Neural progenitor cell (in vitro differentiated cells): ENCODE measurements around the gene TEX14. TPM values are rescaled to one million over a fixed set of nuclear protein-coding genes. Genes with fewer than 3 reads are reported as not detected.
A peak's percentile ranks its signal among the peaks of the same experiment; 100 is the strongest.

Source experiments
- DNase-seq: peaks from one replicate; pipeline ENCODE4 v3.0.0-alpha.2; 2016; ENCODE audit warnings: low spot score
- H2AFZ ChIP-seq: fragments of 200-600 bp; sonication (generic); replicated peaks from 2 replicates; pipeline ENCODE4 v1.6.1; 2016; ENCODE audit warnings: antibody characterized with exemption
- H3F3A ChIP-seq: fragments of 200-600 bp; sonication (generic); 2 replicates; pipeline ENCODE4 v1.6.1; 2016; ENCODE audit warnings: antibody characterized with exemption, low read depth
- H3K27ac ChIP-seq: fragments of 200-600 bp; sonication (generic); 2 replicates; pipeline ENCODE4 v1.5.1; 2016; ENCODE audit warnings: mild to moderate bottlenecking
- H3K27me3 ChIP-seq: fragments of 200-600 bp; sonication (generic); 2 replicates; pipeline ENCODE4 v1.6.1; 2016; ENCODE audit warnings: mild to moderate bottlenecking, moderate library complexity
- H3K36me3 ChIP-seq: fragments of 200-600 bp; sonication (generic); 2 replicates; pipeline ENCODE4 v1.5.1; 2016
- H3K4me1 ChIP-seq: fragments of 200-600 bp; sonication (generic); 2 replicates; pipeline ENCODE4 v1.6.1; 2016; ENCODE audit warnings: mixed run types
- H3K4me2 ChIP-seq: fragments of 200-600 bp; sonication (generic); 2 replicates; pipeline ENCODE4 v1.6.1; 2016
- H3K4me3 ChIP-seq: fragments of 200-600 bp; sonication (generic); 2 replicates; pipeline ENCODE4 v1.5.1; 2016
- H3K79me2 ChIP-seq: fragments of 200-600 bp; sonication (generic); 2 replicates; pipeline ENCODE4 v1.6.1; 2016; ENCODE audit warnings: low read depth
- H3K9ac ChIP-seq: fragments of 200-600 bp; sonication (generic); 2 replicates; pipeline ENCODE4 v1.6.1; 2016
- H3K9me3 ChIP-seq: fragments of 200-600 bp; sonication (generic); 2 replicates; pipeline ENCODE4 v1.5.1; 2016; ENCODE audit warnings: low read depth
- H4K20me1 ChIP-seq: fragments of 200-600 bp; sonication (generic); 2 replicates; pipeline ENCODE4 v1.6.1; 2016; ENCODE audit warnings: low read depth
- H3K27ac Mint-ChIP-seq: 3 replicates; pipeline ENCODE4 v1.8.0; 2021; ENCODE audit warnings: mixed read lengths
- H3K27me3 Mint-ChIP-seq: 2 replicates; pipeline ENCODE4 v1.8.0; 2022; ENCODE audit warnings: low read depth, mild to moderate bottlenecking, inconsistent platforms, moderate library complexity, mixed read lengths; ENCODE audit not compliant: insufficient read depth
- H3K36me3 Mint-ChIP-seq: 3 replicates; pipeline ENCODE4 v1.8.0; 2021; ENCODE audit warnings: mixed read lengths
- H3K4me1 Mint-ChIP-seq: 3 replicates; pipeline ENCODE4 v1.8.0; 2021; ENCODE audit warnings: mixed read lengths
- H3K4me3 Mint-ChIP-seq: 3 replicates; pipeline ENCODE4 v1.8.0; 2021; ENCODE audit warnings: mild to moderate bottlenecking, moderate library complexity, mixed read lengths
- H3K9me3 Mint-ChIP-seq: 3 replicates; pipeline ENCODE4 v1.8.0; 2020; ENCODE audit warnings: mixed read lengths
- CTCF ChIP-seq: fragments of 200-600 bp; sonication (generic); IDR thresholded peaks from 2 replicates; pipeline ENCODE4 v1.5.1; 2017; ENCODE audit warnings: antibody characterized with exemption, mild to moderate bottlenecking
- EZH2 ChIP-seq: fragments of 200-600 bp; sonication (generic); IDR thresholded peaks from 2 replicates; pipeline ENCODE4 v1.6.1; 2017; ENCODE audit warnings: antibody characterized with exemption, mild to moderate bottlenecking, moderate library complexity
- EZH2phosphoT487 ChIP-seq: fragments of 200-600 bp; sonication (generic); IDR thresholded peaks from 2 replicates; pipeline ENCODE4 v1.6.1; 2017; ENCODE audit warnings: antibody characterized with exemption
- total RNA-seq: library from RNA; depleted of rRNA; stranded (reverse); fragments of >200 nt; gene quantifications from 2 replicates; pipeline ENCODE4 v1.2.3, GENCODE V29; 2015; ENCODE audit warnings: low replicate concordance

The TEX14 gene
- total RNA-seq, 1 donor from 2014 or later: 0.09 TPM

- H3K4me1 Mint-ChIP-seq: peaks cover 31% of the 10 kb centered on the region
- H2AFZ ChIP-seq: peak overlapping the region; percentile 97
- H3K27me3 Mint-ChIP-seq: peaks cover 8% of the 10 kb centered on the region
- H3K9me3 Mint-ChIP-seq: no peaks in the 10 kb centered on the region
- peaks cover 1% of the 10 kb centered on the region for H3K36me3 Mint-ChIP-seq
- H4K20me1 ChIP-seq: peaks cover 8% of the 10 kb centered on the region
- H3K27ac Mint-ChIP-seq: peak overlapping the region; percentile 88
- DNase-seq: peak; percentile 100
- no peaks in the 10 kb centered on the region for H3K9me3 ChIP-seq
- no peaks in the 10 kb centered on the region for H3K36me3 ChIP-seq
- H3K4me3 ChIP-seq: peak overlapping the region; percentile 92
- peak overlapping the region; percentile 76 for H3K9ac ChIP-seq
- no peaks in the 10 kb centered on the region for H3K27me3 ChIP-seq
- H3K4me3 Mint-ChIP-seq: peak overlapping the region; percentile 98
- H3K4me1 ChIP-seq: peaks cover 18% of the 10 kb centered on the region
- TF ChIP-seq EZH2phosphoT487 (no peak), CTCF (no peak), EZH2 (no peak)
- H3K27ac ChIP-seq: peak overlapping the region; percentile 84
- H3F3A ChIP-seq: peaks cover 36% of the 10 kb centered on the region
- peaks cover 25% of the 10 kb centered on the region for H3K79me2 ChIP-seq
- H3K4me2 ChIP-seq: peak overlapping the region; percentile 88
These were observed 173.8 kb downstream of the TEX14 start for GRCh38 chr17:58517928-58518609.

GRCh38 chr17:58517378-58517927 lies 174.4 kb downstream of the TEX14 start:
- peaks cover 31% of the 10 kb centered on the region for H3K79me2 ChIP-seq
- H3F3A ChIP-seq: peaks cover 36% of the 10 kb centered on the region
- no peaks in the 10 kb centered on the region for H3K9me3 ChIP-seq
- peak overlapping the region; percentile 72 for H3K27ac Mint-ChIP-seq
- no peaks in the 10 kb centered on the region for H3K36me3 ChIP-seq
- H3K9me3 Mint-ChIP-seq: no peaks in the 10 kb centered on the region
- H2AFZ ChIP-seq: peak overlapping the region; percentile 18
- peak overlapping the region; percentile 98 for H3K4me3 Mint-ChIP-seq
- H3K9ac ChIP-seq: peak overlapping the region; percentile 84
- H3K27me3 Mint-ChIP-seq: peaks cover 13% of the 10 kb centered on the region
- H3K4me1 Mint-ChIP-seq: peaks cover 35% of the 10 kb centered on the region
- H4K20me1 ChIP-seq: peaks cover 14% of the 10 kb centered on the region
- no peak for TF ChIP-seq EZH2
- TF ChIP-seq EZH2phosphoT487: no peak
- no peak for TF ChIP-seq CTCF
- H3K4me2 ChIP-seq: peak overlapping the region; percentile 80
- H3K27ac ChIP-seq: peak overlapping the region; percentile 89
- no peak for DNase-seq
- no peaks in the 10 kb centered on the region for H3K27me3 ChIP-seq
- peak overlapping the region; percentile 82 for H3K4me3 ChIP-seq
- peaks cover 21% of the 10 kb centered on the region for H3K4me1 ChIP-seq
- H3K36me3 Mint-ChIP-seq: peaks cover 5% of the 10 kb centered on the region

GRCh38 chr17:58516644-58517377 lies 175.0 kb downstream of the TEX14 start:
- peak overlapping the region; percentile 42 for H3K27ac Mint-ChIP-seq
- peaks cover 18% of the 10 kb centered on the region for H4K20me1 ChIP-seq

More at GRCh38 chr17:58516644-58517377, 175.0 kb downstream of the TEX14 start:
- no peaks in the 10 kb centered on the region for H3K27me3 ChIP-seq
- no peak overlapping the region for H2AFZ ChIP-seq
- H3K4me3 ChIP-seq: peak overlapping the region; percentile 82
- H3K79me2 ChIP-seq: peaks cover 35% of the 10 kb centered on the region
- peak overlapping the region; percentile 89 for H3K27ac ChIP-seq
- Mint-ChIP-seq H3K4me1 (peaks cover 35% of the 10 kb centered on the region), H3K36me3 (peaks cover 5% of the 10 kb centered on the region), H3K27me3 (peaks cover 13% of the 10 kb centered on the region), H3K9me3 (no peaks in the 10 kb centered on the region), H3K4me3 (peak overlapping the region; percentile 98)
- peak overlapping the region; percentile 80 for H3K4me2 ChIP-seq
- peaks cover 36% of the 10 kb centered on the region for H3F3A ChIP-seq
- H3K9me3 ChIP-seq: no peaks in the 10 kb centered on the region
- TF ChIP-seq EZH2 (no peak), CTCF (no peak), EZH2phosphoT487 (no peak)
- no peak for DNase-seq
- H3K9ac ChIP-seq: peak overlapping the region; percentile 84
- H3K36me3 ChIP-seq: no peaks in the 10 kb centered on the region
- H3K4me1 ChIP-seq: peaks cover 21% of the 10 kb centered on the region
